Spleen (tissue), 11 donors: ENCODE measurements around the gene MLC1. TPM values are rescaled to one million over a fixed set of nuclear protein-coding genes. Genes with fewer than 3 reads are reported as not detected.

Source experiments
- DNase-seq: peaks from one replicate; pipeline ENCODE4 v3.0.0-alpha.2; 2020
- H3K27ac ChIP-seq, 8 donors: fragments of 200-600 bp; sonication (generic) in 7 of 8; 1 replicate in 4 of 8; 2 replicates in 4 of 8; pipeline versions ENCODE4 v1.5.0 to v1.8.0; 2016 to 2021; ENCODE audit warnings: inconsistent platforms in 4 of 8, mild to moderate bottlenecking in 4 of 8, moderate library complexity in 1 of 8
- H3K27me3 ChIP-seq, 7 donors: fragments of 200-600 bp; sonication (generic) in 6 of 7; replicated peaks in 1 of 7; 1 replicate in 4 of 7; 2 replicates in 3 of 7; pipeline versions ENCODE4 v1.5.0 to v1.8.0; 2016 to 2021; ENCODE audit warnings: inconsistent platforms in 3 of 7, mild to moderate bottlenecking in 1 of 7
- H3K36me3 ChIP-seq, 6 donors: fragments of 200-600 bp; sonication (generic) in 5 of 6; 1 replicate in 4 of 6; 2 replicates in 2 of 6; pipeline versions ENCODE4 v1.5.0 to v1.8.0; 2016 to 2021; ENCODE audit warnings: inconsistent platforms in 2 of 6
- H3K4me1 ChIP-seq, 6 donors: fragments of 200-600 bp; sonication (generic) in 5 of 6; 1 replicate in 3 of 6; 2 replicates in 3 of 6; pipeline versions ENCODE4 v1.5.0 to v1.8.0; 2016 to 2021; ENCODE audit warnings: inconsistent platforms in 3 of 6
- H3K4me3 ChIP-seq, 8 donors: fragments of 200-600 bp; sonication (generic) in 7 of 8; 1 replicate in 4 of 8; 2 replicates in 4 of 8; pipeline versions ENCODE4 v1.5.0 to v1.8.0; 2016 to 2021; ENCODE audit warnings: inconsistent platforms in 4 of 8, mild to moderate bottlenecking in 4 of 8, moderate library complexity in 2 of 8
- H3K9me3 ChIP-seq, 8 donors: fragments of 200-600 bp; sonication (generic) in 7 of 8; 1 replicate in 4 of 8; 2 replicates in 4 of 8; pipeline versions ENCODE4 v1.5.0 to v1.8.0; 2016 to 2021; ENCODE audit warnings: inconsistent platforms in 4 of 8
- CTCF ChIP-seq, 11 experiments: fragments of 200-600 bp in 7 of 11; fragments of 450-650 bp in 4 of 11; sonication (generic) in 4 of 11; IDR thresholded peaks in 8 of 11; conservative IDR thresholded peaks in 3 of 11; 1 replicate in 7 of 11; 2 replicates in 4 of 11; pipeline versions ENCODE4 v1.4.0 to v1.8.0; 2016 to 2021; ENCODE audit warnings: antibody characterized with exemption in 11 of 11, inconsistent platforms in 4 of 11, mild to moderate bottlenecking in 1 of 11
- POLR2A ChIP-seq, 3 donors: fragments of 450-650 bp; IDR thresholded peaks; one replicate each; pipeline ENCODE4 v1.5.1; 2017; ENCODE audit warnings: antibody characterized with exemption in 3 of 3, mild to moderate bottlenecking in 1 of 3
- POLR2AphosphoS5 ChIP-seq, 3 donors: sonication (generic); formaldehyde crosslinking; IDR thresholded peaks; one replicate each; pipeline ENCODE4 v1.5.1; 2017; ENCODE audit warnings: antibody characterized with exemption in 3 of 3
- WGBS, 5 donors: extraction: QIAGEN DNeasy Blood & Tissue Kit in 3 of 5; methylation state at CpG; one replicate each; pipeline versions ENCODE4 v1.1.5 to v1.1.7; 2013 to 2018; 5-methylcytosine and 5-hydroxymethylcytosine counted together
- intact Hi-C: fragments of 100-400 bp; cut with DNase I; formaldehyde crosslinking; loops from one replicate; pipeline ENCODE4 v1.15.0; 2023; ENCODE audit warnings: low total_unique reads
- polyA plus RNA-seq, 3 donors: library from polyadenylated mRNA; stranded (reverse); fragments of 200-250 nt; gene quantifications; one replicate each; pipeline ENCODE4 v1.2.1, GENCODE V29; 2013
- total RNA-seq, 7 donors: library from RNA; depleted of rRNA in 3 of 7; stranded (reverse); fragments of >200 nt in 3 of 7; fragmentation: NEBNext Ultra II Directional in 4 of 7; extraction: Animal tissue kit (Norgen Biotek cat#: 25700) in 4 of 7; gene quantifications; one replicate each; pipeline versions ENCODE4 v1.1.0 to v1.2.1, GENCODE V29; 2016 to 2021
- donor health status: healthy with polysubstance abuse.
- donor health status: DM: no; HTN: no; CAD: no; lungs with moderate emphysema.
- donor health status: DM: no; HTN: no; CAD: no.
- donor health status: Bipolar disorder and iron deficiency.
- donor health status: healthy.
- donor health status: DM: no; HTN: no; CAD: no.
- donor health status: DM: yes; HTN: yes; CAD: no.

Gene MLC1
- total and polyA plus RNA-seq, 10 donors = 0.17 to 4.4 (median 1.6) TPM

GRCh38 chr22:50115693-50116092 lies 30.5 kb upstream of the MLC1 start:
- 66 to 76% (median 73%) methylated on average over 10 of the region's 10 CpGs for WGBS, 5 donors
- no peak overlapping the region for H3K4me3 ChIP-seq
- no peak overlapping the region for H3K27ac ChIP-seq
- intact Hi-C loops = no loop called here
- no peak for DNase-seq
- H3K4me1 ChIP-seq = peaks cover 0 to 17% (median 7%) of the 10 kb centered on the region in 6 donors
- TF ChIP-seq POLR2AphosphoS5 (IDR thresholded peaks at IDR 0.05) (peak in 1 of 3 donors; percentile 21), POLR2A (IDR thresholded peaks at IDR 0.05) (no peak), CTCF (IDR thresholded peaks at IDR 0.05 in 8 of 11, conservative IDR thresholded peaks at IDR 0.05 in 3 of 11) (no peak)
- no peaks in the 10 kb centered on the region for H3K36me3 ChIP-seq
- H3K27me3 ChIP-seq = peaks cover 0 to 47% (median 4%) of the 10 kb centered on the region in 7 donors
- H3K9me3 ChIP-seq = no peaks in the 10 kb centered on the region

GRCh38 chr22:50114221-50115021 lies 29.2 kb upstream of the MLC1 start:
- Histone ChIP-seq H3K36me3 (no peaks in the 10 kb centered on the region), H3K27ac (no peak overlapping the region), H3K4me1 (peaks cover 0 to 17% (median 7%) of the 10 kb centered on the region in 6 donors), H3K4me3 (no peak overlapping the region), H3K9me3 (no peaks in the 10 kb centered on the region), H3K27me3 (peaks cover 0 to 44% (median 4%) of the 10 kb centered on the region in 7 donors)
- WGBS, 5 donors = 80 to 89% (median 85%) methylated on average over 19 of the region's 19 CpGs
- TF ChIP-seq POLR2A (IDR thresholded peaks at IDR 0.05) = no peak
- no peak for TF ChIP-seq POLR2AphosphoS5 (IDR thresholded peaks at IDR 0.05)
- TF ChIP-seq CTCF (IDR thresholded peaks at IDR 0.05 in 8 of 11, conservative IDR thresholded peaks at IDR 0.05 in 3 of 11) = no peak
- intact Hi-C loops = no loop called here
- no peak for DNase-seq

DNA sequence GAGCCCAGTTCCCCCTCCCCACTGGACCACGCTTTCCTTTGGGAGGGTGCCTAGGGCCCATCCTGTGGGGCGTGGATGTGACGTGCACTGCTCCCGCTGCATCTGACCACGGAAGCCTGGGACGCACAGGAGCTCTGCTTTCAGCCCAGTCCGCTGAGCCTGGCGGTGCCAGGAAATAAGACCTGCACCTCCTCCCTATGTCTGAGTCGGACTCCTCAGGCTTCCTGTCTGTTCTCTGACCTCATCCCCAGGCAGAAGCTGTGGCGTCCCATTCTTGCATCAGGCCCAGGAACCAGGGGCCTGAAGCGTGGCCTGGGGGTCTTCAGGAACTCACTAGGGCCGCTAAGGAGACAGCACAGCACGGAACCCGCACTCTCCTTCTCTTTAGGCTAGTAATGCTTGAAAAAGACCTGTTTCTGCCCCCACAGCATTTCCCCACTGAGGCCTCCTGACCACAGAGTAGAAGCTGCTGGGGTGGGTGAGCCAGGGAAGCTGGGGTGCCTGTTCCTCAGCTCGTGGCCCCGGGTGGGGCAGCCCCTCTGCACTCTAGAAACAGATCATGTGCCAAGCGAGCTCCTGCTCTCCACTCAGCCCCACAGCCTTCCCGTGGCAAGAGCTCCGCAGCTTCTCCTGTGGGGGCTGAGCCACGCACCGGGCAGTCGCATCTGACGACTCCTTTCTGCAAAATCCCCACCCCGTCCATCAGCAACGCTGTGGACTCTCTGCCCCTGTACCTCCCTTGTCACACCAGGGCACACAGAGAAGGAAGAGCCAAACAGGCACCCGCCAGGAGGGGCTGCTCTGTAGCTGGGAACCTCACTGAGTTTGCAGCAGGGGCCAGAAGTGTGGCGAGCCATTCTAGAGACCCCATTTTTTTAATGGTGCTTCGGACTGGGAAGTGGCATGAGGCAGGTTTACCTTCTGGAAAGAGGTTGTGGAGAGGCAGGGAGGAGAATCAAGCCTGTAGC lies 27.2 kb upstream of the MLC1 start:
- no peak overlapping the region for H3K4me3 ChIP-seq
- H3K27ac ChIP-seq = peak overlapping the region in 2 of 8 donors; percentile 23 to 30
- H3K27me3 ChIP-seq = peaks cover 0 to 44% (median 0%) of the 10 kb centered on the region in 7 donors
- WGBS, 5 donors = 24 to 40% (median 37%) methylated on average over 26 to 28 of the region's 28 CpGs
- no peaks in the 10 kb centered on the region for H3K9me3 ChIP-seq
- TF ChIP-seq POLR2A (IDR thresholded peaks at IDR 0.05) (no peak), POLR2AphosphoS5 (IDR thresholded peaks at IDR 0.05) (no peak), CTCF (IDR thresholded peaks at IDR 0.05 in 8 of 11, conservative IDR thresholded peaks at IDR 0.05 in 3 of 11) (no peak)
- H3K36me3 ChIP-seq = no peaks in the 10 kb centered on the region
- DNase-seq = no peak
- intact Hi-C loops = no loop called here
- H3K4me1 ChIP-seq = peaks cover 0 to 17% (median 7%) of the 10 kb centered on the region in 6 donors
